ENCODE data around the gene UTP18. TPM values are rescaled to one million over a fixed set of nuclear protein-coding genes. Genes with fewer than 3 reads are reported as not detected.

Gene UTP18
- total and polyA plus RNA-seq, 9 of the 15 experiments (the other 6 are each of a cell fraction or from before 2014, with no cell fraction given) = 31.1 to 99.2 (median 66.7) TPM

GRCh38 chr17:51258756-51259563, 1.4 kb upstream of the UTP18 start (continued):
- TF ChIP-seq THRB (CRISPR knock-in tag; conservative IDR thresholded peaks at IDR 0.05) (no peak), HLTF (IDR thresholded peaks at IDR 0.05) (no peak)

- Histone ChIP-seq H3K4me1 (replicated peaks in 1 of 2; ENCODE audit: control insufficient read depth in 2 of 2, insufficient read depth in 2 of 2, low read length in 2 of 2) (peaks cover 16 to 26% of the 10 kb centered on the region in 2 experiments; a peak in 4 of 5 replicates), H2AFZ (ENCODE audit: low read depth, low read length) (peak within 1 kb of the TSS; percentile 97), H3K9me3 (replicated peaks; ENCODE audit: control insufficient read depth, insufficient read depth, low read depth, low read length) (no peaks in the 10 kb centered on the region), H4K20me1 (replicated peaks; ENCODE audit: control insufficient read depth, insufficient read depth, low read length) (peaks cover 11% of the 10 kb centered on the region), H3K9ac (ENCODE audit: insufficient read depth in 1 of 2, low read depth in 2 of 2, low read length in 2 of 2) (peak within 1 kb of the TSS; percentile 96 to 98), H3K27ac (ENCODE audit: extremely low read depth, low read depth, low read length) (peak within 1 kb of the TSS; percentile 98), H3K9me1 (ENCODE audit: control insufficient read depth, insufficient read depth, low read length) (no peaks in the 10 kb centered on the region), H3K27me3 (ENCODE audit: control insufficient read depth in 2 of 2, insufficient read depth in 2 of 2, low read length in 2 of 2) (no peaks in the 10 kb centered on the region), H3K79me2 (ENCODE audit: control insufficient read depth, insufficient read depth, low read length) (peaks cover 97% of the 10 kb centered on the region), H3K4me2 (ENCODE audit: insufficient read depth, low read length) (peak within 1 kb of the TSS; percentile 98), H3K4me3 (peak within 1 kb of the TSS; percentile 86), H3K36me3 (ENCODE audit: control insufficient read depth, insufficient read depth, low read length) (peaks cover 64% of the 10 kb centered on the region)
- in situ Hi-C loops (cut with MboI) (no loop called here), intact Hi-C loops (cut with micrococcal nuclease) (loop anchor here (5.0 kb wide), 1 partner anchor 92 kb away; the partner anchor contains the start of gene NME2)
- no TSS peak for BruUV-seq (replicated peaks)
- 0% methylated on average over 25 of the region's 42 CpGs for WGBS (ENCODE audit: insufficient coverage, low coverage, missing lambda C conversion rate)
- ATAC-seq (peak; percentile 90), FAIRE-seq (no peak), DNase-seq (ENCODE audit: extremely low read depth in 1 of 4, low spot score in 3 of 4) (peak; percentile 90 to 97 (median 94))
- ChIA-PET CTCF (ENCODE audit: low intra/inter-chr PET ratio) (no interaction called here), POLR2A (no interaction called here)
- TF ChIP-seq SREBF2 (CRISPR knock-in tag; IDR thresholded peaks at IDR 0.05) (no peak), ATF7 (IDR thresholded peaks at IDR 0.05) (no peak), TAF15 (IDR thresholded peaks at IDR 0.05; ENCODE audit: low read depth, low read length) (no peak), HBP1 (CRISPR knock-in tag; IDR thresholded peaks at IDR 0.05) (no peak), ZNF639 (CRISPR knock-in tag; conservative IDR thresholded peaks at IDR 0.05 in 1 of 2, IDR thresholded peaks at IDR 0.05 in 1 of 2) (no peak), ZNF282 (CRISPR knock-in tag; IDR thresholded peaks at IDR 0.05) (no peak), THRA (IDR thresholded peaks at IDR 0.05) (no peak)
Observed at GRCh38 chr17:51259564-51260236, 646 bp upstream of the UTP18 start, which contains the start of gene MBTD1. Gene MBTD1, minus strand, starts transcription at chr17:51260049. Its CDS starts 34,888 bp downstream, at chr17:51225161.
